Measurements from ENCODE around the gene EEIG1.
A peak's percentile ranks its signal among the peaks of the same experiment; 100 is the strongest.

EEIG1 gene

DNA sequence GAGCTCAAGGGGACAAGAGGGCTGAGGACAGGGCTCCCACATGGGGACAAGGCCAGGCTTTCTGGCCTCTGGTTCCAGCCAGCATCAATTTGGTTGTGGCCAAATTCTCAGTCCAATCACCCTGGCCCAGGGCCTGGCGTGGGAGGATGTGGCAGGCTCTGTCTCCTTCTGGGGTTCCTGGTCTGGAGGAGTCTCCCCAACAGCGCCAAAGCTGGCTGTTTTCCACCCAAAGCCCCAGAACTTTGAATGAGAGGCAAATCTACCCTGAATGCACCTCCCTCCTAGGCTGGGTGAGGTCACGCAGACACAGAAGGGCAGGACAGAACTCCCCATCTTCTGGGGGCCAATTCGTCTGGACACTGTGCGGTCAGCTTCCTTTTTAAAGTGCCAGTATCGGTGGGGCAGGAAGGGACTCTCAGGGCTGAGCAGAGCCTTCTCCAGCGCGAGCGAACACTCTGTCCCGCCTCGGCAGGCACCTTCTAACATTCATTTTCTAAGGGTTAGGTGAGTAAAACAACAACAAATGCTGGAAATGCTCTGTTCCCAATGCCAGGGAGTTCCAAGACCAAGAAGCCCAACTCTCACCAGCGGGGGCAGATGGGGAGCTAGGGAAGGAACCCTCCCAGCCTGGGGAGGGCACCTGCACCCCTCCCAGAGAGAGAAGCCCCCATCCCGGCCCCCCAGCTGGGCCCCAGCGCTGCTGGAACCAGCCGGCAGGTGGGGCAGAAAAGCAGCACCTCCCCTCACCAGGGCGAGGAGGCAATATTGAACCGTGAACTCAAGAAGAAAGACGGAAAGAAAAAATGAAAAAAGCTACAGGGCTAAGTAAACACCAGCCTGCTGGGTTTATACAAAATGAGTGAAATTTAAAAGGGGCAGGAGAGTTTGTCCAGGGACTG is 39.5 kb downstream of the EEIG1 start:
- H3K36me3 ChIP-seq (ENCODE audit: control insufficient read depth, insufficient read depth, low read length) = peaks cover 7% of the 10 kb centered on the region
- no peak overlapping the region for H3K4me3 ChIP-seq (ENCODE audit: insufficient read depth, low read depth, low read length)
- no peaks in the 10 kb centered on the region for H3K27me3 ChIP-seq (ENCODE audit: control insufficient read depth, insufficient read depth, low read length, poor library complexity, severe bottlenecking)
- H3K9me3 ChIP-seq (ENCODE audit: control insufficient read depth, low read length) = no peaks in the 10 kb centered on the region
- no peak overlapping the region for H3K27ac ChIP-seq (ENCODE audit: insufficient read depth, low read depth, low read length, poor library complexity, severe bottlenecking)
- WGBS, 2 experiments = 90% methylated on average over 18 of the region's 18 CpGs
- peaks cover 8% of the 10 kb centered on the region for H3K4me1 ChIP-seq (ENCODE audit: control insufficient read depth, insufficient read depth, low read length)

GRCh38 chr9:127940593-127940992 is 40.2 kb downstream of the EEIG1 start:
- H3K27ac ChIP-seq (ENCODE audit: insufficient read depth, low read depth, low read length, poor library complexity, severe bottlenecking) = no peak overlapping the region
- no peaks in the 10 kb centered on the region for H3K9me3 ChIP-seq (ENCODE audit: control insufficient read depth, low read length)
- no peak overlapping the region for H3K4me3 ChIP-seq (ENCODE audit: insufficient read depth, low read depth, low read length)
- peaks cover 7% of the 10 kb centered on the region for H3K36me3 ChIP-seq (ENCODE audit: control insufficient read depth, insufficient read depth, low read length)
- WGBS, 2 experiments = 84 to 95% methylated on average over 3 to 4 of the region's 4 CpGs
- peaks cover 8% of the 10 kb centered on the region for H3K4me1 ChIP-seq (ENCODE audit: control insufficient read depth, insufficient read depth, low read length)
- no peaks in the 10 kb centered on the region for H3K27me3 ChIP-seq (ENCODE audit: control insufficient read depth, insufficient read depth, low read length, poor library complexity, severe bottlenecking)

DNA sequence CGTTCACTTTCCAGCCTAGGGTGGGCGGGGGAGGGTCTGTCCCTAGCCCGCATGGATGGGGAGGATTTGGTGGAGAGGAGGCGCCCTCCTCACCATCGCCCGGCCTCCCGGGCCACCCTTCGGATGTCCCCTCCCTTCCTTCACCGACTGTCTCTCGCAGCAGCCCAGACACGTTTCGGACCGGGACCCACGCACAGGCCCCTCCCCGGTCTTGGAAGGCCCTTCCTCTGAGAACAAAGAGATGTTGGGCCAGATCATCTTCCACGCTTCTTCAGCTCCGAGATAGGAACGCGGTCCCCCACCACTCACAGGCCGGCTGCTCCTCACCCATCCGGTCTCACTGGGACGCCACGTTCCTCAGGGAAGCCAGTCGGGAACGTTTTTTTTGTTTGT is 42.5 kb downstream of the EEIG1 start:
- H3K36me3 ChIP-seq (ENCODE audit: control insufficient read depth, insufficient read depth, low read length) = peaks cover 7% of the 10 kb centered on the region
- peaks cover 8% of the 10 kb centered on the region for H3K4me1 ChIP-seq (ENCODE audit: control insufficient read depth, insufficient read depth, low read length)
- H3K4me3 ChIP-seq (ENCODE audit: insufficient read depth, low read depth, low read length) = no peak overlapping the region
- no peaks in the 10 kb centered on the region for H3K27me3 ChIP-seq (ENCODE audit: control insufficient read depth, insufficient read depth, low read length, poor library complexity, severe bottlenecking)
- H3K27ac ChIP-seq (ENCODE audit: insufficient read depth, low read depth, low read length, poor library complexity, severe bottlenecking) = no peak overlapping the region
- 73 to 76% methylated on average over 25 of the region's 25 CpGs for WGBS, 2 experiments
- H3K9me3 ChIP-seq (ENCODE audit: control insufficient read depth, low read length) = no peaks in the 10 kb centered on the region

DNA sequence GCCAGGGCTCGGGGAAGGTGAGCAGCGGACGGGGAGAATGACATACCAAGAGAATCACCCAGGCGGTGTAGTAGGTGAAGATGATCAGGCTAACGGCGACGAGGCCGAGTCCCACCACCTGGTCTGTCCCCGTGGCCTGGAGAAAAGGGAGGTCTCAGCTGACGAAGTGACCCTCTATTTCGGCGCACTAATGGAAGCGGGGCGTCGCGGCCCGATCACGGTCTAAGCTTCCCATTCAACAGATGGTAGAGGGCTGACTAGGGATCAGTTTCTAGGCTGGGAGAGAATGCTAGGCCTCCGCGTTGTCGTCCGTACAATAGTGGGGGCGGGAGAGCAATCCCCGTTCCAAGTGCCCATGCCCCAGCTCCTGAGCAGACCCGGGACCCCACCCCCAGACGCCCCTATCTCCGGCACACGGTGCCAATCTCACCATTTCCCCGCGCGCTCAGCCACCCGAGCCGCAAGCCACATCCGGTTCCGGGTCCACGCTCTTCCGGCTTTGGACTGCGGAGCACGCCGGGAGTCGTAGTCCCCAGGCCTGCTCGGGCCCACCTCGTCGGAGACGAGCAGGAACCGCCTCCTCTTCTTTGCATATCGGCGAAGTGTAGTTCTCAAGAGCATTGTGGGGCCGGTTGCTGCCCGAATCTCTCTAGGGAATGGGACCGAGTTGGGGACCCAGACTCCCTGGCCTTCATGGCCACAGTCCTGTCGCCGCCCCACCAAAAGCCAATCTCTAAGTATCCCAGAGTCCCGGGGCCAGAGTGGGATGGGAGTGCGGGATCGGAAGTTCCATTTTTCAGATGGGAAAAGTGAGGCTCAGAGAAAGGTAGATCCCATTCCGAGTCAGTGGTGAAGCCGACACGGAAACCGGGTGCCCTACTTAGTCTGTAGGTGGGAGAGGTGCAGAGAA is 43.1 kb downstream of the EEIG1 start, which contains the start of gene DPM2:
Gene DPM2 (minus strand): TSS at position 467 of the 910 bp plus-strand sequence. CDS start 34 bp downstream, at position 433.
- 11% methylated on average over 60 of the region's 60 CpGs for WGBS, 2 experiments
- H3K36me3 ChIP-seq (ENCODE audit: control insufficient read depth, insufficient read depth, low read length) = peaks cover 7% of the 10 kb centered on the region
- H3K27ac ChIP-seq (ENCODE audit: insufficient read depth, low read depth, low read length, poor library complexity, severe bottlenecking) = no peak within 1 kb of the TSS
- peak within 1 kb of the TSS; percentile 80 for H3K4me3 ChIP-seq (ENCODE audit: insufficient read depth, low read depth, low read length)
- H3K4me1 ChIP-seq (ENCODE audit: control insufficient read depth, insufficient read depth, low read length) = peaks cover 8% of the 10 kb centered on the region
- H3K9me3 ChIP-seq (ENCODE audit: control insufficient read depth, low read length) = no peaks in the 10 kb centered on the region
- no peaks in the 10 kb centered on the region for H3K27me3 ChIP-seq (ENCODE audit: control insufficient read depth, insufficient read depth, low read length, poor library complexity, severe bottlenecking)

- Histone ChIP-seq H3K27ac (ENCODE audit: insufficient read depth, low read depth, low read length, poor library complexity, severe bottlenecking) (no peak overlapping the region), H3K9me3 (ENCODE audit: control insufficient read depth, low read length) (no peaks in the 10 kb centered on the region), H3K4me1 (ENCODE audit: control insufficient read depth, insufficient read depth, low read length) (peaks cover 2% of the 10 kb centered on the region), H3K36me3 (ENCODE audit: control insufficient read depth, insufficient read depth, low read length) (peaks cover 2% of the 10 kb centered on the region), H3K4me3 (ENCODE audit: insufficient read depth, low read depth, low read length) (peak overlapping the region; percentile 80), H3K27me3 (ENCODE audit: control insufficient read depth, insufficient read depth, low read length, poor library complexity, severe bottlenecking) (no peaks in the 10 kb centered on the region)
- 21 to 23% methylated on average over 7 of the region's 7 CpGs for WGBS, 2 experiments
Observed at GRCh38 chr9:127937056-127937387, 43.8 kb downstream of the EEIG1 start.

DNA sequence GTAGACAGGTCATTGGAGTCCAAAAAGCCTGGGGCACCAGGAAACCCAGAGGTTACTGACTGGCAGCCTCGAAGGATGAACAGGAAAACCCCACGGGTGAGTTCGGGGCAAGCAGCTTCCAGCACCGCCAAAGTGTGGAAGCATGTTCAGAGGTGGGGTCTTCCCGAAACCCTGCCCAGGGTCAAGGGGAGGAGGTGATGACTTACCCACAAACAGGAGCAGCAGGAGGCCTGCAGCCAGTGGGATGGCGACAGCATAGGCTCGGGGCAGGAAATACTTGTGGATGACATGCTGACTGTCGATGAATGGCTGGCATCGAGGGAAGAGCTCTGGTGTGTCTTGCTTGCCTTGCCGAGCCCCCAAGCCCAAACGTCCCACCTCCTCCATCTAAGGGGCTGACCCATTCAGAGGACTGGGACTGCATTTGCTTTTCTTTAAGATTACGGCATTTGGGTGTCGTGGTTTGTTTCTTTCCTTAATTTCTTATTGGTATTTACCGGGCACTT is 44.4 kb downstream of the EEIG1 start:
- Histone ChIP-seq H3K36me3 (ENCODE audit: control insufficient read depth, insufficient read depth, low read length) (no peaks in the 10 kb centered on the region), H3K9me3 (ENCODE audit: control insufficient read depth, low read length) (no peaks in the 10 kb centered on the region), H3K27ac (ENCODE audit: insufficient read depth, low read depth, low read length, poor library complexity, severe bottlenecking) (no peak overlapping the region), H3K4me3 (ENCODE audit: insufficient read depth, low read depth, low read length) (peak overlapping the region; percentile 80), H3K4me1 (ENCODE audit: control insufficient read depth, insufficient read depth, low read length) (peaks cover 1% of the 10 kb centered on the region), H3K27me3 (ENCODE audit: control insufficient read depth, insufficient read depth, low read length, poor library complexity, severe bottlenecking) (peaks cover 2% of the 10 kb centered on the region)
- 88% methylated on average over 14 of the region's 14 CpGs for WGBS, 2 experiments

DNA sequence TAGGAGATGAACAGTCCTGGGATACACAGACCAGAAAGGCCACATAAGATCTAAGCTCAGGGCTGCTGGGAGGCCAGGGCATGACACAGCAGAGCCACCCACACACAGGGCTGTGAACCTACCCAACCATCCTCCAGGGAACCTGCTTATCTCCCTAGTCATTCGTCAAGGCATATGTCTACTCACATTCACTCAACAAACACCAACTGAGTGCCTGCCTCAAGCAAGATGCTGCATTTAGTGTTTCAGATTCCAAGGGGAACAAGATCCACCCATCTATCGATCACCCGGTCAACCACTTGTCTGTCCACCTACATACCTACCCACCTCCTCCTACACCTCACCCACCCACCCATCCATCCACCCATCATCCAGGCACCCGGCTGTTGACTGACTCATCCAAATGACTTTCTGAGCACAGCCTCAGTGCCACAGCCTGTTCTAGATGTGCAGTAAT is 45.0 kb downstream of the EEIG1 start:
- H3K27ac ChIP-seq (ENCODE audit: insufficient read depth, low read depth, low read length, poor library complexity, severe bottlenecking) = no peak overlapping the region
- no peak overlapping the region for H3K4me3 ChIP-seq (ENCODE audit: insufficient read depth, low read depth, low read length)
- 91 to 96% methylated on average over 4 of the region's 4 CpGs for WGBS, 2 experiments

GRCh38 chr9:127934986-127935385 is 45.8 kb downstream of the EEIG1 start:
- 85 to 86% methylated on average over 11 of the region's 11 CpGs for WGBS, 2 experiments

More for the DNA sequence above, 45.0 kb downstream of the EEIG1 start:
- peaks cover 7% of the 10 kb centered on the region for H3K4me1 ChIP-seq (ENCODE audit: control insufficient read depth, insufficient read depth, low read length)
- H3K36me3 ChIP-seq (ENCODE audit: control insufficient read depth, insufficient read depth, low read length) = no peaks in the 10 kb centered on the region
- H3K27me3 ChIP-seq (ENCODE audit: control insufficient read depth, insufficient read depth, low read length, poor library complexity, severe bottlenecking) = peaks cover 5% of the 10 kb centered on the region
- H3K9me3 ChIP-seq (ENCODE audit: control insufficient read depth, low read length) = no peaks in the 10 kb centered on the region

GRCh38 chr9:127934248-127934647 is 46.5 kb downstream of the EEIG1 start:
- H3K36me3 ChIP-seq (ENCODE audit: control insufficient read depth, insufficient read depth, low read length) = no peaks in the 10 kb centered on the region
- H3K4me1 ChIP-seq (ENCODE audit: control insufficient read depth, insufficient read depth, low read length) = peaks cover 8% of the 10 kb centered on the region
- no peaks in the 10 kb centered on the region for H3K9me3 ChIP-seq (ENCODE audit: control insufficient read depth, low read length)
- no peak overlapping the region for H3K4me3 ChIP-seq (ENCODE audit: insufficient read depth, low read depth, low read length)
- WGBS, 2 experiments = 85 to 89% methylated on average over 4 of the region's 4 CpGs
- H3K27me3 ChIP-seq (ENCODE audit: control insufficient read depth, insufficient read depth, low read length, poor library complexity, severe bottlenecking) = peaks cover 16% of the 10 kb centered on the region
- no peak overlapping the region for H3K27ac ChIP-seq (ENCODE audit: insufficient read depth, low read depth, low read length, poor library complexity, severe bottlenecking)

More at GRCh38 chr9:127934986-127935385, 45.8 kb downstream of the EEIG1 start:
- Histone ChIP-seq H3K36me3 (ENCODE audit: control insufficient read depth, insufficient read depth, low read length) (no peaks in the 10 kb centered on the region), H3K27me3 (ENCODE audit: control insufficient read depth, insufficient read depth, low read length, poor library complexity, severe bottlenecking) (peaks cover 8% of the 10 kb centered on the region), H3K4me3 (ENCODE audit: insufficient read depth, low read depth, low read length) (no peak overlapping the region), H3K4me1 (ENCODE audit: control insufficient read depth, insufficient read depth, low read length) (peaks cover 8% of the 10 kb centered on the region), H3K9me3 (ENCODE audit: control insufficient read depth, low read length) (no peaks in the 10 kb centered on the region), H3K27ac (ENCODE audit: insufficient read depth, low read depth, low read length, poor library complexity, severe bottlenecking) (no peak overlapping the region)
